Measurements from ENCODE around the gene ITIH2. TPM values are rescaled to one million over a fixed set of nuclear protein-coding genes. Genes with fewer than 3 reads are reported as not detected.
"Not testable (repeated sequence)": the region's sequence is repeated elsewhere in the genome, so short reads cannot be mapped to it uniquely, and the experiment has no call there.

ITIH2 gene
- total RNA-seq, 1 donor from 2014 or later, result not detected

- DNase-seq (ENCODE audit: low spot score in 2 of 2, unreplicated experiment in 2 of 2), result no peak
- Mint-ChIP-seq H3K4me1 (no peaks in the 10 kb centered on the region), H3K36me3 (no peaks in the 10 kb centered on the region), H3K27me3 (ENCODE audit: low read depth) (peaks cover 41% of the 10 kb centered on the region), H3K9me3 (no peaks in the 10 kb centered on the region), H3K4me3 (no peak overlapping the region), H3K27ac (no peak overlapping the region)
- TF ChIP-seq CTCF (IDR thresholded peaks at IDR 0.05; ENCODE audit: unreplicated experiment), result no peak
These were observed 5.7 kb downstream of the ITIH2 start for GRCh38 chr10:7708832-7709231.

GRCh38 chr10:7710446-7710845 is 7.3 kb downstream of the ITIH2 start:
- no peaks in the 10 kb centered on the region for H3K36me3 Mint-ChIP-seq
- no peak for TF ChIP-seq CTCF (IDR thresholded peaks at IDR 0.05; ENCODE audit: unreplicated experiment)
- DNase-seq (ENCODE audit: low spot score in 2 of 2, unreplicated experiment in 2 of 2), result no peak

GRCh38 chr10:7711075-7711474 is 8.0 kb downstream of the ITIH2 start:
- not testable (repeated sequence) for H3K27ac Mint-ChIP-seq; H3K9me3 Mint-ChIP-seq; H3K4me1 Mint-ChIP-seq; DNase-seq (ENCODE audit: low spot score in 2 of 2, unreplicated experiment in 2 of 2); H3K4me3 Mint-ChIP-seq; H3K36me3 Mint-ChIP-seq
- H3K27me3 Mint-ChIP-seq (ENCODE audit: low read depth), result peaks cover 27% of the 10 kb centered on the region

More at GRCh38 chr10:7710446-7710845, 7.3 kb downstream of the ITIH2 start:
- Mint-ChIP-seq H3K9me3 (no peaks in the 10 kb centered on the region), H3K27me3 (ENCODE audit: low read depth) (peaks cover 30% of the 10 kb centered on the region), H3K27ac (no peak overlapping the region), H3K4me1 (no peaks in the 10 kb centered on the region), H3K4me3 (no peak overlapping the region)

- Mint-ChIP-seq H3K4me1 (no peaks in the 10 kb centered on the region), H3K27me3 (ENCODE audit: low read depth) (peaks cover 16% of the 10 kb centered on the region), H3K4me3 (no peak overlapping the region), H3K9me3 (no peaks in the 10 kb centered on the region), H3K36me3 (no peaks in the 10 kb centered on the region), H3K27ac (no peak overlapping the region)
- DNase-seq (ENCODE audit: low spot score in 2 of 2, unreplicated experiment in 2 of 2), result no peak
- TF ChIP-seq CTCF (IDR thresholded peaks at IDR 0.05; ENCODE audit: unreplicated experiment), result no peak
These were observed 12.4 kb downstream of the ITIH2 start for GRCh38 chr10:7715515-7715914.

GRCh38 chr10:7717767-7718166 is 14.7 kb downstream of the ITIH2 start:
- TF ChIP-seq CTCF (IDR thresholded peaks at IDR 0.05; ENCODE audit: unreplicated experiment), result no peak
- no peak overlapping the region for H3K27ac Mint-ChIP-seq
- H3K4me1 Mint-ChIP-seq, result no peaks in the 10 kb centered on the region

GRCh38 chr10:7718685-7719084 is 15.6 kb downstream of the ITIH2 start:
- Mint-ChIP-seq H3K27me3 (ENCODE audit: low read depth) (peaks cover 36% of the 10 kb centered on the region), H3K36me3 (no peaks in the 10 kb centered on the region), H3K4me3 (no peak overlapping the region), H3K4me1 (no peaks in the 10 kb centered on the region), H3K27ac (no peak overlapping the region), H3K9me3 (no peaks in the 10 kb centered on the region)
- DNase-seq (ENCODE audit: low spot score in 2 of 2, unreplicated experiment in 2 of 2), result no peak
- no peak for TF ChIP-seq CTCF (IDR thresholded peaks at IDR 0.05; ENCODE audit: unreplicated experiment)

More at GRCh38 chr10:7717767-7718166, 14.7 kb downstream of the ITIH2 start:
- Mint-ChIP-seq H3K36me3 (no peaks in the 10 kb centered on the region), H3K27me3 (ENCODE audit: low read depth) (peaks cover 35% of the 10 kb centered on the region), H3K4me3 (no peak overlapping the region), H3K9me3 (no peaks in the 10 kb centered on the region)
- no peak for DNase-seq (ENCODE audit: low spot score in 2 of 2, unreplicated experiment in 2 of 2)

All from mesothelial cell of epicardium (in vitro differentiated cells).